ENCODE results near the gene DSN1. TPM values are rescaled to one million over a fixed set of nuclear protein-coding genes. Genes with fewer than 3 reads are reported as not detected.
A peak's percentile ranks its signal among the peaks of the same experiment; 100 is the strongest.

The DSN1 gene
- total and polyA plus RNA-seq, 9 of the 15 experiments (the other 6 are each of a cell fraction or from before 2014, with no cell fraction given), result 23.3 to 45.3 (median 31.1) TPM

DNA sequence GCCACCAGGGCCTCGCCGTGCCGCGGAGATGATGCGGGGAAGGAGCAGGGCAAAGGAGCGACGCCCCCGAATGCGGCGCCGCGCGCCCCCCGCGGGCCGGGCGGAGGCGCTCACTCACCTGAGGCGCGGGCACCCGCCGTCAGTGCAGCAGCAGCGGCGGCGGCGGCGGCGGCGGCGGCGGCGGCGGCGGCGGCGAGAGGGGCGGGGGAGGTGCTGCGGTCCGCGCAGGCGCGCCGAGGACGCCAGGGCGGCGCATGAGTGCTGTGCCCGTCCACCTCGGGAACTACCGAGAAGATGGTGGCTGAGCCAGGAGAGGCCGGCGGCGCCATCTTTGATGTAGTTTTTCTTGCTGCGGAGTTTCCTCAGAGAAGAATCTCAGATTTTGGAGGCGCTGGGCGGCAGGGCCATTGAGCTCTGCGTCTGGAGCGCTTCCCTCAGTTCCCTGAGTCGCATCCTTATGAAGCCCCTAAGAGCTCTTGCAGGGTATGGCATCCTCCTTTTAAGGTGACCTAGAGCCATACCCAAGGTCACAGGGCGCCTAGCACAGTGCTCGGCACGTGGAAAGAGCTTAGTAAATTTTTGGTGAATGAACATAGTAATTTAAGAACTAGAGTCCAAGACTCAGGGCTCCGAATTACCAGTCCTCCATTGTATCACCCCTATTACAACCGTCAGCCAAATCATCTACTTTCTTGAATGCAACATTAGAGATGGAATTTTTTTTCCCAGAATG is 27.5 kb downstream of the DSN1 start, which contains the start of gene NDRG3 (continued):
- TF ChIP-seq, protein P1, sequence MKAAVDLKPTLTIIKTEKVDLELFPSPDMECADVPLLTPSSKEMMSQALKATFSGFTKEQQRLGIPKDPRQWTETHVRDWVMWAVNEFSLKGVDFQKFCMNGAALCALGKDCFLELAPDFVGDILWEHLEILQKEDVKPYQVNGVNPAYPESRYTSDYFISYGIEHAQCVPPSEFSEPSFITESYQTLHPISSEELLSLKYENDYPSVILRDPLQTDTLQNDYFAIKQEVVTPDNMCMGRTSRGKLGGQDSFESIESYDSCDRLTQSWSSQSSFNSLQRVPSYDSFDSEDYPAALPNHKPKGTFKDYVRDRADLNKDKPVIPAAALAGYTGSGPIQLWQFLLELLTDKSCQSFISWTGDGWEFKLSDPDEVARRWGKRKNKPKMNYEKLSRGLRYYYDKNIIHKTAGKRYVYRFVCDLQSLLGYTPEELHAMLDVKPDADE (conservative IDR thresholded peaks at IDR 0.05; ENCODE audit: control insufficient read depth, low read depth, low read length), result peak; percentile 86; the same call in 1 of the 2 replicates
- no peak for TF ChIP-seq HSF4 (CRISPR knock-in tag; IDR thresholded peaks at IDR 0.05; ENCODE audit: borderline replicate concordance)
- no peak for TF ChIP-seq MCM3 (IDR thresholded peaks at IDR 0.05)
- TF ChIP-seq CHCHD3 (CRISPR knock-in tag; IDR thresholded peaks at IDR 0.05), result no peak
- TF ChIP-seq ZNF239 (CRISPR knock-in tag; IDR thresholded peaks at IDR 0.05), result no peak
- TF ChIP-seq NFYB (IDR thresholded peaks at IDR 0.05; ENCODE audit: extremely low read depth, insufficient read length), result no peak
- TF ChIP-seq HIVEP1 (CRISPR knock-in tag; IDR thresholded peaks at IDR 0.05), result no peak
- TF ChIP-seq, protein P2, sequence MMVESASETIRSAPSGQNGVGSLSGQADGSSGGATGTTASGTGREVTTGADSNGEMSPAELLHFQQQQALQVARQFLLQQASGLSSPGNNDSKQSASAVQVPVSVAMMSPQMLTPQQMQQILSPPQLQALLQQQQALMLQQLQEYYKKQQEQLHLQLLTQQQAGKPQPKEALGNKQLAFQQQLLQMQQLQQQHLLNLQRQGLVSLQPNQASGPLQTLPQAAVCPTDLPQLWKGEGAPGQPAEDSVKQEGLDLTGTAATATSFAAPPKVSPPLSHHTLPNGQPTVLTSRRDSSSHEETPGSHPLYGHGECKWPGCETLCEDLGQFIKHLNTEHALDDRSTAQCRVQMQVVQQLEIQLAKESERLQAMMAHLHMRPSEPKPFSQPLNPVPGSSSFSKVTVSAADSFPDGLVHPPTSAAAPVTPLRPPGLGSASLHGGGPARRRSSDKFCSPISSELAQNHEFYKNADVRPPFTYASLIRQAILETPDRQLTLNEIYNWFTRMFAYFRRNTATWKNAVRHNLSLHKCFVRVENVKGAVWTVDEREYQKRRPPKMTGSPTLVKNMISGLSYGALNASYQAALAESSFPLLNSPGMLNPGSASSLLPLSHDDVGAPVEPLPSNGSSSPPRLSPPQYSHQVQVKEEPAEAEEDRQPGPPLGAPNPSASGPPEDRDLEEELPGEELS (CRISPR knock-in tag; IDR thresholded peaks at IDR 0.05; ENCODE audit: borderline replicate concordance), result no peak
- TF ChIP-seq, protein P3, sequence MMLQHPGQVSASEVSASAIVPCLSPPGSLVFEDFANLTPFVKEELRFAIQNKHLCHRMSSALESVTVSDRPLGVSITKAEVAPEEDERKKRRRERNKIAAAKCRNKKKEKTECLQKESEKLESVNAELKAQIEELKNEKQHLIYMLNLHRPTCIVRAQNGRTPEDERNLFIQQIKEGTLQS (IDR thresholded peaks at IDR 0.05), result no peak
- TF ChIP-seq, protein P3 (CRISPR knock-in tag; conservative IDR thresholded peaks at IDR 0.05), result no peak
- no peak for TF ChIP-seq ZNF23 (CRISPR knock-in tag; IDR thresholded peaks at IDR 0.05)
- TF ChIP-seq TOE1 (IDR thresholded peaks at IDR 0.05; ENCODE audit: borderline replicate concordance), result no peak
- no peak for TF ChIP-seq TOE1 (CRISPR knock-in tag; IDR thresholded peaks at IDR 0.05; ENCODE audit: borderline replicate concordance, low read depth)
- TF ChIP-seq FOXM1 (IDR thresholded peaks at IDR 0.05; ENCODE audit: low read depth), result no peak
- no peak for TF ChIP-seq FOXM1 (CRISPR knock-in tag; IDR thresholded peaks at IDR 0.05; ENCODE audit: low read depth)
- TF ChIP-seq HOXB6 (CRISPR knock-in tag; IDR thresholded peaks at IDR 0.05; ENCODE audit: borderline replicate concordance), result no peak
- no peak for TF ChIP-seq DNMT1 (IDR thresholded peaks at IDR 0.05)
- TF ChIP-seq, protein P4, sequence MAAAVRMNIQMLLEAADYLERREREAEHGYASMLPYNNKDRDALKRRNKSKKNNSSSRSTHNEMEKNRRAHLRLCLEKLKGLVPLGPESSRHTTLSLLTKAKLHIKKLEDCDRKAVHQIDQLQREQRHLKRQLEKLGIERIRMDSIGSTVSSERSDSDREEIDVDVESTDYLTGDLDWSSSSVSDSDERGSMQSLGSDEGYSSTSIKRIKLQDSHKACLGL (CRISPR knock-in tag; IDR thresholded peaks at IDR 0.05; ENCODE audit: borderline replicate concordance, poor library complexity, severe bottlenecking), result no peak
- no peak for TF ChIP-seq SMAD2 (IDR thresholded peaks at IDR 0.05; ENCODE audit: low read depth, low read length)
- TF ChIP-seq ZNF644 (tag; IDR thresholded peaks at IDR 0.05; ENCODE audit: low read depth), result peak; percentile 35
- TF ChIP-seq GABPB2 (CRISPR knock-in tag; conservative IDR thresholded peaks at IDR 0.05), result no peak
- no peak for TF ChIP-seq STAG1 (CRISPR knock-in tag; IDR thresholded peaks at IDR 0.05; ENCODE audit: borderline replicate concordance)
- TF ChIP-seq, protein P5, sequence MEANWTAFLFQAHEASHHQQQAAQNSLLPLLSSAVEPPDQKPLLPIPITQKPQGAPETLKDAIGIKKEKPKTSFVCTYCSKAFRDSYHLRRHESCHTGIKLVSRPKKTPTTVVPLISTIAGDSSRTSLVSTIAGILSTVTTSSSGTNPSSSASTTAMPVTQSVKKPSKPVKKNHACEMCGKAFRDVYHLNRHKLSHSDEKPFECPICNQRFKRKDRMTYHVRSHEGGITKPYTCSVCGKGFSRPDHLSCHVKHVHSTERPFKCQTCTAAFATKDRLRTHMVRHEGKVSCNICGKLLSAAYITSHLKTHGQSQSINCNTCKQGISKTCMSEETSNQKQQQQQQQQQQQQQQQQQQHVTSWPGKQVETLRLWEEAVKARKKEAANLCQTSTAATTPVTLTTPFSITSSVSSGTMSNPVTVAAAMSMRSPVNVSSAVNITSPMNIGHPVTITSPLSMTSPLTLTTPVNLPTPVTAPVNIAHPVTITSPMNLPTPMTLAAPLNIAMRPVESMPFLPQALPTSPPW (CRISPR knock-in tag; IDR thresholded peaks at IDR 0.05), result peak; percentile 78

Data from K562 (cell line).